ENCODE data around the gene HAS3. TPM values are rescaled to one million over a fixed set of nuclear protein-coding genes. Genes with fewer than 3 reads are reported as not detected.

The HAS3 gene
- total RNA-seq, 2 donors from 2014 or later: 0.26 to 0.99 TPM

GRCh38 chr16:69073181-69073702 lies 32.2 kb upstream of the HAS3 start:
- Histone ChIP-seq H3K27ac (no peak overlapping the region), H3K4me3 (no peak overlapping the region), H3K9me3 (no peaks in the 10 kb centered on the region), H3K36me3 (replicated peaks in 1 of 2; ENCODE audit: insufficient read depth in 1 of 2, low read depth in 2 of 2) (no peaks in the 10 kb centered on the region), H3K4me1 (no peaks in the 10 kb centered on the region), H3K27me3 (no peaks in the 10 kb centered on the region)
- WGBS, 2 donors: 94 to 100% methylated on average over 3 to 10 of the region's 10 CpGs
- intact Hi-C loops (cut with DNase I): no loop called here
- no peak for TF ChIP-seq CTCF (IDR thresholded peaks at IDR 0.05)
- TF ChIP-seq POLR2A (IDR thresholded peaks at IDR 0.05): no peak
- no peak for DNase-seq
- ATAC-seq: no peak

- no peaks in the 10 kb centered on the region for H3K4me1 ChIP-seq
- ATAC-seq: no peak
- H3K27ac ChIP-seq: no peak overlapping the region
- H3K27me3 ChIP-seq: no peaks in the 10 kb centered on the region
- no peaks in the 10 kb centered on the region for H3K9me3 ChIP-seq
- DNase-seq: no peak
- intact Hi-C loops (cut with DNase I): no loop called here
- no peak overlapping the region for H3K4me3 ChIP-seq
- no peak for TF ChIP-seq CTCF (IDR thresholded peaks at IDR 0.05)
- no peak for TF ChIP-seq POLR2A (IDR thresholded peaks at IDR 0.05)
- no peaks in the 10 kb centered on the region for H3K36me3 ChIP-seq (replicated peaks in 1 of 2; ENCODE audit: insufficient read depth in 1 of 2, low read depth in 2 of 2)
- 84 to 100% methylated on average over 4 of the region's 4 CpGs for WGBS, 2 donors
Measured at GRCh38 chr16:69077251-69077650, 28.2 kb upstream of the HAS3 start.

GRCh38 chr16:69078073-69078472 lies 27.4 kb upstream of the HAS3 start:
- 88 to 89% methylated on average over 7 of the region's 7 CpGs for WGBS, 2 donors
- ATAC-seq: no peak
- H3K27me3 ChIP-seq: no peaks in the 10 kb centered on the region
- no peaks in the 10 kb centered on the region for H3K9me3 ChIP-seq
- H3K4me1 ChIP-seq: no peaks in the 10 kb centered on the region
- no peaks in the 10 kb centered on the region for H3K36me3 ChIP-seq (replicated peaks in 1 of 2; ENCODE audit: insufficient read depth in 1 of 2, low read depth in 2 of 2)
- H3K27ac ChIP-seq: no peak overlapping the region
- TF ChIP-seq POLR2A (IDR thresholded peaks at IDR 0.05) (no peak), CTCF (IDR thresholded peaks at IDR 0.05) (no peak)
- H3K4me3 ChIP-seq: no peak overlapping the region
- DNase-seq: no peak
- intact Hi-C loops (cut with DNase I): no loop called here

GRCh38 chr16:69079697-69080096 lies 25.8 kb upstream of the HAS3 start:
- no peak overlapping the region for H3K4me3 ChIP-seq
- intact Hi-C loops (cut with DNase I): no loop called here
- DNase-seq: no peak
- TF ChIP-seq POLR2A (IDR thresholded peaks at IDR 0.05) (no peak), CTCF (IDR thresholded peaks at IDR 0.05) (no peak)
- no peaks in the 10 kb centered on the region for H3K36me3 ChIP-seq (replicated peaks in 1 of 2; ENCODE audit: insufficient read depth in 1 of 2, low read depth in 2 of 2)
- no peaks in the 10 kb centered on the region for H3K4me1 ChIP-seq
- no peaks in the 10 kb centered on the region for H3K27me3 ChIP-seq
- no peak for ATAC-seq
- 98% methylated on average over 2 of the region's 2 CpGs for WGBS, 2 donors
- H3K27ac ChIP-seq: no peak overlapping the region
- H3K9me3 ChIP-seq: no peaks in the 10 kb centered on the region

- ATAC-seq (no peak), DNase-seq (peak in 1 of 4 donors; percentile 25)
- 89 to 97% methylated on average over 9 to 16 of the region's 16 CpGs for WGBS, 2 donors
- H3K4me3 ChIP-seq: no peak overlapping the region
- H3K4me1 ChIP-seq: no peaks in the 10 kb centered on the region
- TF ChIP-seq POLR2A (IDR thresholded peaks at IDR 0.05) (no peak), CTCF (IDR thresholded peaks at IDR 0.05) (peak in 1 of 7 experiments; percentile 23)
- H3K9me3 ChIP-seq: no peaks in the 10 kb centered on the region
- intact Hi-C loops (cut with DNase I): no loop called here
- no peaks in the 10 kb centered on the region for H3K36me3 ChIP-seq (replicated peaks in 1 of 2; ENCODE audit: insufficient read depth in 1 of 2, low read depth in 2 of 2)
- H3K27me3 ChIP-seq: no peaks in the 10 kb centered on the region
- H3K27ac ChIP-seq: no peak overlapping the region
Measured at GRCh38 chr16:69083306-69083941, 22.0 kb upstream of the HAS3 start.

Measured in body of pancreas (tissue), 4 donors.